Dermis microvascular lymphatic vessel endothelial cell (primary cell): ENCODE data around the gene PIKFYVE. TPM values are rescaled to one million over a fixed set of nuclear protein-coding genes. Genes with fewer than 3 reads are reported as not detected.

Experiments used
- total RNA-seq: library from RNA; depleted of rRNA; stranded (reverse); fragments of >200 nt; gene quantifications from 2 replicates; pipeline ENCODE4 v1.2.1, GENCODE V29; 2014

The PIKFYVE gene
- total RNA-seq, 1 donor from 2014 or later, result 19.3 TPM

Other genes with a start within 250 kb of the PIKFYVE start
- 7.2 and 11.1 TPM in 2 replicates for gene PLEKHM3, start 240.7 kb upstream of the PIKFYVE start, total RNA-seq
- gene CRYGD, start 141.7 kb upstream of the PIKFYVE start, total RNA-seq, result not detected in 2 replicates
- gene CRYGC, start 136.4 kb upstream of the PIKFYVE start, total RNA-seq, result not detected in 2 replicates
- gene CRYGB, start 120.1 kb upstream of the PIKFYVE start, total RNA-seq, result not detected in 2 replicates
- gene CRYGA, start 102.7 kb upstream of the PIKFYVE start, total RNA-seq, result not detected in 2 replicates
- not detected in 2 replicates for gene C2orf80, start 76.2 kb upstream of the PIKFYVE start, total RNA-seq
- 65.1 and 118 TPM in 2 replicates for gene IDH1, start 11.2 kb upstream of the PIKFYVE start, total RNA-seq
- gene PTH2R, start 140.5 kb downstream of the PIKFYVE start, total RNA-seq, result under 0.01 TPM in 1 of 2 replicates, not detected in the other